NCI-H526 treated with DMSO at 0.1 percent for 48 hours (cell line): Measurements from ENCODE around the gene METTL17.
A peak's percentile ranks its signal among the peaks of the same experiment; 100 is the strongest.
"Not testable (repeated sequence)": the region's sequence is repeated elsewhere in the genome, so short reads cannot be mapped to it uniquely, and the experiment has no call there.

Source experiments
- DNase-seq: peaks from one replicate; lab custom pipeline; 2025; lab: John Stamatoyannopoulos, UW

METTL17 gene

DNA sequence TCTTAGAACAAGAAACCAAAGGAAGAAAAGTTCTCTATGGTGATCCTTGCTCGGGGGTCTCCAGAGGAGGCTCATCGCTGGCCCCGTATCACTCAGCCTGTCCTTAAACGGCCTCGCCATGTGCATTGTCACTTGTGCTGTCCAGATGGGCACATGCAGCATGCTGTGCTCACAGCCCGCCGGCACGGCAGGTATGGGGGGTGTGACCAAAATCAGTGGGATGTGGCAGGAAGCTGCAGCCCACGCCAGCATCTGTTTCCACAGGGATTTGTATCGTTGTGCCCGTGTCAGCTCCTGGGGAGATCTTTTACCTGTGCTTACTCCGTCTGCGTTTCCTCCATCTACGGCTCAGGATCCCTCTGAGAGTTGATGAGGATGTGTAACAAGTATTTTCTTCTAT lies 6.7 kb downstream of the METTL17 start:
- DNase-seq, result no peak

DNA sequence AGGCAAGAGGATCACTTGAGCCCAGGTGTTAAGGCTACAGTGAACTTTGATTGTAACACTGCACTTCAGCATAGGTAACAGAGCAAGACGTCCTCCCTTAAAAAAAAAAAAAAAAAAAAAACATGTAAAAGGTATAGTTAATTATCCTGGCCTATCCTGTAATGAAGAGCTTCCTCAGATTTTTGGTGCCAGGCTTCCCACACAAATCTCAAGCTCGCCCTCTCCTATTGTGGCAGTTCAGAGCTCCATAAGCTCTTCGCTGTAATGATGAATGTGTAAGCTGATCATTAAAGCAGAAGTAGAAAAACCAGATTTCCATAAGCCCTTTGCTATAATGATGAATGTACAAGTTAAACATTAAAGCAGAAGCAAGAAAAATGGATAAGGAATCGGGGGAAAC lies 7.3 kb downstream of the METTL17 start:
- no peak for DNase-seq

DNA sequence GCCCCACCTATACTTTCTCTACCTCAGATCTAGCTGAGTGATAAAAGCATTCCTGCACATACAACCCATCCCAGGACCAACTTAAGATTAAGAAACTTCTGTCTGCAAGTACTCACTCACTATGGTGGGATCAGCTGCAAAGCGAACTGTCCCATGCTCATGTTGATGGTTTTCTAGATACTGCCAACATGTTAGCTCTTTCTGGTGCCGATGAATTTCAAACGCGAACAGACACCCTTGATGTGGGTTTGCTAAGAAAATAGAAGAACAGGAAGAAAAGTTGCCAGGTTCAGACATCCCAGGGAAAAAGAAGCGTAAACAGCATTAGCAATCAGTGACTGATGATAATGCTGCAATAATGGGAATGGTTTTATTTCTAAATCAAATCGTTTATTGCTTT lies 7.8 kb downstream of the METTL17 start:
- no peak for DNase-seq

DNA sequence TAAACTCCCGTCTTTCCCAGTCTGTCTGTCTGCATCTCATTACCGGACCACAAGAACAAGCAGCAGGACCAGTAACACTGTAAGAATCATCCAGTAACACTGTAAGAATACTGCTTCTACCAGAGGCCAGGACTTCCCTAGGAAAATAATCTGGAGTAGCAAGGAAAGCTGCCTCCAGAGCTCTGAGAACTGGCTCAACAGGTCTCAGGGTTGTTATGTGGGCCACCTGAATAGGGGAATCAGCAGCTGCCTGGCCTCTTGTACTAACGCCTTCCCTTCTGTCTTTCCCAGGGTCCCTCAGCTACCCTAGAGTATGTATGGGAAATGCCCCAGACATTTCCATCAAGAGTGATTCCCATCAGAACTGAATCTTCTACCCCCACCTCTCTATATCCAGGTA lies 8.4 kb downstream of the METTL17 start:
- DNase-seq, result no peak

DNA sequence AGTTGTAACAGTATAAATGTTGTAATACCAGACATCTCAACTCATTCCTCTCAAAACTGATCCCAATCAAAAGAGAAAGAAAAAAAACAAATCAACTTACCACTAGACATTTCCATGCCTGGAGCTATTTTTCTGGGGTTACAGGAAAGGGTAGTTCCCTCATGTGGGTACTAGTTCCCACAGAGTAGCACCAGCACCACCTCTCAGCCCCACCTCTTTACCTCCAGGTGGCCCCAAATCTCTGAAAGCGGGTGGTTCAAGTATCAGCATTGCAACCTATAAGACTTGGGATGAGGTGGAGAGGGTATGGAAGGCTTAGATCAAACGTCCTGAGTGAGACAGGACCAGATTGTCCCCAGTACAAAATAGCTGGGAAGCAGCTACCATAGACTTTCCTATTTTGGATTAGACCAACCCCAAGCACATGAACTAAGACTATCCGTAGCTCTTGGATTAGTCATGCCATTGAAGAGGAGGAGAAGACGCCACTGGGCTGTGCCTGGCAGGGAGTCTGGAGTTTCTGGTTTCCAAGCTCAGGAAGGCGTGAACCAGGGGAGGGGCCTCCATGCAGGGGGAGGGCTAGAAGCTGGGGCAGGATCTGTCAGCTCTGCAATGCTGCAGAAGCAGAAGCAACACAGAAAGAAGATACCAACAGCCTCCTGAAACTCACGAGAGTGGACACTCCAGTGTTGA lies 9.0 kb downstream of the METTL17 start, which contains the start of gene SLC39A2:
SLC39A2 (plus strand) TSS at position 620 of the 693 bp plus-strand sequence. CDS start 154 bp downstream, outside the sequence.
- no peak for DNase-seq

DNA sequence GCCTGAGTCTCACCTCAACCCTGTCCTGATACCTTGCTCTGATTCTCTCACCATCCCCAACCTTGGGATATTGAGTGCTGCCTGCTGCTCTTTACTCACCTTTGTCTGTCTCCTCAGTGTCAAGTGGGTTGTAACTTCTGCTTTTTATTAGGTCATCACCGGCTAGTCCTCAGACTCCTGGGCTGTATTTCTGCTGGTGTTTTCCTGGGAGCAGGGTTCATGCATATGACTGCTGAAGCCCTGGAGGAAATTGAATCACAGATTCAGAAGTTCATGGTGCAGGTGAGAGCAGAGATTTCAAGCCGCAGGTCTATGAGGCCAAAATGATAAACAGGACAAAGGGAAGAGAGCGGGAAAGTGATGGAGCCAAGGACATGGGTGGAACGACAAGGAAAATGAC lies 9.8 kb downstream of the METTL17 start:
- no peak for DNase-seq

DNA sequence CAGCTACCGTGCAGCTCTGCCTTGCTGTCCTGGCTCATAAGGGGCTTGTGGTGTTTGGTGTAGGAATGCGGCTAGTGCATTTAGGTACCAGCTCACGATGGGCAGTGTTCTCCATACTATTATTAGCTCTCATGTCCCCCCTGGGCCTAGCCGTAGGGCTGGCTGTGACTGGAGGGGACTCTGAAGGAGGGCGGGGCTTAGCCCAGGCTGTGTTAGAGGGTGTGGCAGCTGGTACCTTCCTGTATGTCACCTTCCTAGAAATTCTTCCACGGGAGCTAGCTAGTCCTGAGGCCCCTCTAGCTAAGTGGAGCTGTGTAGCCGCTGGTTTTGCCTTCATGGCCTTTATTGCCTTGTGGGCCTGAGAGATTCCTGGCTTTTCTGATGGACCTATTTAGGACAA lies 11.4 kb downstream of the METTL17 start:
- DNase-seq, result no peak

DNA sequence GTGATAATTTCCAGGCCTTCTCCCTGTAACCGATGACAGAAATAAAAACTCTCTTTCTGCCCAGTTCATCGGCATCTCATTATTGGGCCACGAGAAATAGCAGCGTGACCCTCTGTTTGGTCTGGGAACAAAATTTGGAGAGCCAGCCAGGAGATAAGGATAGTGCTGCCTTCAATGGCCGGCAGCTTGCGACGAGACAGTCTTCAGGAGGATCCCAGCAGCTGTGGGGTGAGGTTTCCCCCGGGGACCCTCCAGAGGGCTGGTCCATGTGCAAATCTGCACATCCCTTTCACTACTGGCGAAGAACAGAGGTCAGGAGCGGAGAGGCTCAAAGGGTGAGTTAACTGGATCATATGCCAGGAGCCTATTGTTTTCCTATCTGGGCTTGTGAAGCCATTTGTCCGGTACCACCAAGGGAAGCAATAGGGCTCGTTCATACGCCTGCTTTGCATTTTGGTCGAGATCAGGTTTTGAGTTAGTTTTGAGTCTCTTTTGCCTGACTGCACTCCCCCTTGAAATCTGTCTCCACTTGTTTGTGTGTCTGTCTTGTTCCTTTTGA lies 14.1 kb downstream of the METTL17 start:
- DNase-seq, result no peak

DNA sequence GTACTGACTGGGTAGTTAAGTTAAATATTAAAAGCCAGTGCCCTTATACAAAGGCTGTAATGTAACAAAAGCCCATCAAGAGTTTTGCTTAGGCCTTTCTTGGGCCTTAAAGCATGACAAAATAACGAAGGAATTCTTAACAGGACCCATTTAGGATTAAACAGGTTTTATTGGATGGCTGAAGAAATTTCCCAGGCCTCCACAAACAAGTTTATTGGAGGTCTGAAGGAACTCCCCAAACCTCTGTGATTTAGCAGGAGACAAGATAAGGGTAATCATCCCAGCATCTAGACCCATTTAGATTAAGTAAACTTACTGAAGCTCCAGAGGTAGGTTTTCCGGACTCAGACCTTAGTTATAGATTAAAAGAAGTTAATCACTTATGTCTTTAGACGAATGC lies 19.9 kb downstream of the METTL17 start:
- not testable (repeated sequence) for DNase-seq

DNA sequence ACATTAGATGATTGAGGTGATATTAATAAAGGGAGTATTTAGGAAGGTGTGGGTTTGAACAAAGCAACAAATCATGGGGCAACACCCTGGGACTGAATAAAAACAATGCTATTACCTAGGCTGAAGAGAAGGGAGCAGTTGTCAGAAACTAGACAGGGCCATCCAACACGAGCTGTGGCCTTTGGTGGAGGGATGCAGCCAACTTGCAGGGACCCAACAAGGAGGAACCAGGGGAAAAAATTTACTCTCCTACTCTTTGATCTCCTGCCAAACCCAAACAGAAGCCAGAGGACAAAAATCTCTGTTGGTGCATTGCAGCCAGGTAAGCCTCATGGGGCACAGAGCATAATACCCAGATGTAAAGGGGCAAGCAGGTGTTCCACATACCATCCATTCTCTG lies 21.4 kb downstream of the METTL17 start:
- no peak for DNase-seq

DNA sequence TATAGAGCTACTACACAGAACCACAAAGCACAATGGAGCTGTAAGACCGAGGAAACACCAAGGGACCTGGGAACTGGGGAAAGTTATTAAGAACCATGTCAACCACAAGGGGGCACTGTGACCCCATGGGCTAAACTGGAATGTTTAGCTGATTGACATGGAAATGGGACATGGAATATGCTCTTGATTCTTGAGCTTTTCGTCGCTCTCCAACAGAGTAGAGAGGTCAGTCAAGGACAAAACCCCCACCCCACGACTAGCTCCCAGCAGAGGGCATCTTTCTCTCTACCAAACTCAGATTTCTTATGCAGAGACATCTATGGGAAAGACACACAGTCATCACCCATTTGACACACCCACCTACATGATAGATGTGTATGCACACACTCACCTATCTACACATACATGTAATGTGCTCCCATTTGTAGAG lies 25.0 kb downstream of the METTL17 start:
- peak; percentile 57 for DNase-seq

DNA sequence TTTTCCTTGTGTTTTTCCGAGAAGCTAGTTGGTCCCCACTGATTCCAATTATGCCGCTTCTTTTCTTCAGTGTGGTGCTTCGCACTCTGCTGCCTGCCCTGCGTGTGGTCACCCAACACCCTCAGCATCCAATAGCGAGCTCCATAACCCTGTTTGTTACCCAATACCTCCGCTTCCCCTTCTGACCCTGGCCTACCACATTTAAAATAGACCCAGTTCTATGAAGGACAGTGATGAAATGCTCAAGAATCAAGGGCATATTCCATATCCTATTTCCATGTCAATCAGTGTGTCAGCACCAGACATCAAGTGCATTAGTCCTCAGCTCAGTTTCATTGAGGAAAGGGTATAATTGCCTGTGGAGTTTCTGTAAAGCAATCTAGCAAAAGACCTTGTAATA lies 25.5 kb downstream of the METTL17 start:
- DNase-seq, result no peak

DNA sequence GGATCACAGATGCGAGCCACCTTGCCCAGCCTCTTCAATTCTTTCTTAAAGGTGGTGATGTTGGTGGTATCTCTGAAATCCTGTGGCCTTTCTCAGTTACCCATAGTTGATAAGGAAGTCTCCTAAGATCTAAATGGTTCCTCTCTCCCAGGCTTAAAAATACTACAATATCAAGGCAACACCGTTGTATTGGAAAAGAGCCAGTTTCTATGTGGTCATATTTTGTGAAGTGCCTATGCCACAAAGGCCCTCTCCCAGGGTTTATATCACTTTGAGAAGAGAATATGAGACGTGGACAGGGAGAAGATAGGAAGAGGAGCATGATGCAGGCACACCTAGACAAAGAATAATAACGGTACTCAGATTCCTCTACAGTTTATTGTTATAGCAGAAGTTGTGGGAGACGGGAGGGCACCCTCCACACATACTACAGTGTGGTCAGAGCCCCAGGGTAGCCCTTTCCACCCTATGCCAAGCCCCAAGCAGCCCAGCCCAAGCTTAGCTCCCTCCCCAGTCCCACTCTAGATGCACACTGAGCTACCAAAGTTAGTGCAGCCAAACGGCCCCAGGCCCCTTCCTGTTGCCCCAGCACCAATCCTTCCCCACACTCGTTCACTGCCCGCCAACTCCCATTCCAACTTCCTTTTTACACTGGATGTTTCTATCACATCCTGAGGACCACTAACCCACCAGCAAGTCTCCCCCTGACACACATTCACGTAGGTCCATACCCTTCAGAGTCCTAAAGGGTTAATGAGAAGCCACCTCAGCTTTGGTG lies 26.8 kb downstream of the METTL17 start:
- DNase-seq, result no peak

DNA sequence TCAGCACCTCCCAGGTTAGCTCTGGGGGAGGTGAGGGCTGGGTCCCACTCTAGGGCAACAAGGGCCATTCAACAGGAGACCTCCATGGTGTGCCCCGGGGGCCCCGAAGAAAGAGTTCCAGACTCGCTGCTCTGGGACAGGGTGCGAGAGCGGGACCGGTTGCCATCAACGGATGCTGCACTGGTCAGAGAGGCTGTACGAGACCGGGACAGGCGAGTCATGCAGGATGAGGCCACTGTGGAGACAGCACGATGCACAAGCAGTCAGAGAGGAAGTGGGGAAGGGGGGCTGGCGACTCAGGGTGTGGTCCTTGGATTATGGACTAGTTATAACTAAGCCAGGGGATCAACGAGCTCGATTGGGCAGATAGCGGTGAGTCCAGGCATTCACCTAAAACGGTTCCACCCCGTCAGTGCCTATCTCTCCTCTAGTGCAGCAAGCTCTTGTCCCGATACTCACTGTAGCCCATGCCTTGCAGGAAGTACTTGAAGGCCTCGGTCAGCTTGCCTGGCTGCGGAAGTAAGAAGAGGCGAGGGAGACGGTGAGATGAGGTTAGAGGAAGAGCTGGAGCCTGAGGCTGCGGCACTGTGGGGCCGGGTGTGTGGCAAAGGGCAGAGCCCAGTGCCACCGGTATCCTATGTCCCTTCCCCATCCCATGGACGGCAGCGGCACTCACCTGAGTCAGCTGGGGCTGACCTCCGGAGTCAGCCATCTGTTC lies 27.9 kb downstream of the METTL17 start:
- no peak for DNase-seq

DNA sequence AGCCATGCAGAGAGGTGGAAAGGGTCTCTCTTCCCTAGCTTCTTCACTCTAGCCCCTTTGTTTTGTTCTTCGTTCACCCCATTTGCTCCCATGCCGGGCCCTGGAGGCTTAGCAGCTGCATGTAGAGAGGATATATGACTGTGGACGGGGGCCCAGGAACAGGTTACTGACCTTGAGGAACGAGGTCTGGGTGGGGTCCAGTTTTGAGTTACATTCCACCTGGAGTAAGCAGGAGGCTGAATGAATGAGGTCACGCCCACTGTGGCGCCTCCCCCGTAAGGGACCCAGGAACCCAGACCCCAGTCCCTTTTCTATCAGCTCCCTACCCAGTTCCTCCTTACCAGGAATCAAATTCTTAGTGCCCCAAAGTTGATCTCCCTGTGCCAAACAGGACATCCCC lies 28.5 kb downstream of the METTL17 start:
- no peak for DNase-seq

DNA sequence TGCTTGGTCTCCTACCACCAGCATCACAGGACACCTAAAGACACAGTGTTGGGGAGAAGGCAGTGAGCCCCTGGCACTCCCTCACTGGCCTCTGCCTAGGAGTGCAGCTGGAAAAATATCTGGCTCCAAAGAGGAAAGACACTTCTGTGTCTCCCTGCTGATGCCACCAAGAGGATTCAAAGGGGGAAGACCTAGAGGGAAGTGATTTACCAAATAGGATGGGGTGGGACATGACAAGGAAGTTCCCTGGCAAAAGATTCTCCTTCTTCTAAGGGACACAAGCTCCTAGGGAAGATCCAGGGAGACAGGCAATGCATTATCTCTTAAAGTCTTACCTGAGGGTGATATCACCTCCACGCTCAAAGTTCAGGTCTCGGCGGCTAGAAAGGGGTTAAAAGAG lies 29.0 kb downstream of the METTL17 start:
- no peak for DNase-seq

DNA sequence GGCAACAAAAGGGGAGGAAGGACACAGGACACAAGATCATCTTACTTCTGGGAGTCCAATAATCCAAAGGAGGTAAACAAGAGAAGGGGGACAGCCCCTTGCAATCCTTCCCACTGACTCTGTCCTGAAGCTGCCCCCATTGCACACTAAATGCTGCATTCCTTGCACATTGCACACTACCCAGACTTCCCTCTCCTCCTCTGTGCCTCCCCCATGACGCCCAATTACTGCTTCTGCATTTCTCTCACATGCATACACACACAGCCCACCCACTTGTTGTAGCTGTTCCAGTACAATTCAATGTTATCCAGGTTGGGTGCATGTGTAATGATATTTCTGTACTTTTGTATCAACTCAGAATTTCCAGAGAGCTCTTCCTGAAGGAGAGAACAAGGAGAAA lies 29.6 kb downstream of the METTL17 start:
- no peak for DNase-seq

DNA sequence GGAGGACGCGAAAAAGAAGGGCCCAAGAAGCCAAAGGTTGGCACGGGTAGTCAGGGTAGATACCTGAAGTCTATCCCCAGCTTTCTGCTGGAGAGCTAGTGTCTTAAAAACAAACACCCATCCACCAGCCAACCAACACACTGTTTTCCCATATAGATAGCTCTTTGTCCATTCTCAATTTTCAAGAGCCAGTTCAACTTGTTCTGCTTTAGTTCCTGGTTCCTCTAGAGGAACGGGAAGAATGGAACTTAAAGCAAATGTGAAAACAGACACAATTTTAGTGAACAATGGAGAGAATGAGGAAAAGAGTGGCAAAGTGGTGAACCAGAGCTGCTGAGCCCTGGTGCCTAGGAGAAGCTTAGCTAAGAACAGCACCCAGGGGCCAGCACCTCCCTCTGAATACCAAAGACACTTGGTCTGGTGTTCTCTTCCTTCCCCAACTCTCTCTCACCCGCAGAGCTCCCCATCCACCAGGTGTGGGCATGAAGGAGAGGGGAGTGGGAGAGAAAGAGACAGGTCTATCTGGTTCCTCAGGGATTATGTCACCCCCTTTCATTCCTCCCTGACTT lies 31.3 kb downstream of the METTL17 start:
- no peak for DNase-seq

DNA sequence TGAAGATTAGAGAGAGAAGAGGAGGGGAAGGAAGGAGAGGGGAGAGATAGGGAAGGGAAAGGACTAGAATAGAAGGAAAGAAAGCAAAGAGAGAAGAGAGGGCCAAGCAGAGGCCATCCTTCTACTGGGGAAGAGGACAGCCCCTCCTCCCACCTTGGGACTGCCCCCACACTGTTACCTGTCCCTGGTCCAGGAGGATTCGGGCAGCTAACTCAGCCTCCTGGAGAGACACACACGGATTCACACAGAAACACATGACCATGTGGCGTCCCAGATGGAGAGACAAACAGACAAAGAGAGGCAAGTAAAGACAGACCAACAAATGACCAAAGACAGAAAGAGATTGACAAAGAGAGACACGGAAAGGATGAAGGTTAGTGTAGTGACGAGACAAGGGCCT lies 32.9 kb downstream of the METTL17 start:
- no peak for DNase-seq

DNA sequence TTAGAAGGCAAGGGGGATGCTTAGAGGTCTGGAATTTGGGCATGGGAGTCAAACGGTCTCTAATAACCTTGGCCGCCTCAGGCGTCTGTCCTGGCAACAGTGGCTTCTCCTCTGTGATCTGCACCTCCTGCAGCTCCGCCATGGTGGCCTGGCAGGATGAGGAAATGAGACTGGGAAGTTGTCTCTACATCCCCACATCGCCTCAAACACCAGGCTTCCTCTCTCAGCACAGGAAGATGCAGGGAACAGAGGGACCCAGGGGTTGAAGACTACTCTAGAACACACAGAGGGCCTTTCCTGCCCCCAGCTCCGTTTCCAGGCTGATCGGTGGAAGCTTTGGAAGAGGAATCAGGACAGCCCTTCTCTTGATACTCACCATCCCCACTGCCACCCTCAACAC lies 33.4 kb downstream of the METTL17 start:
- DNase-seq, result no peak

DNA sequence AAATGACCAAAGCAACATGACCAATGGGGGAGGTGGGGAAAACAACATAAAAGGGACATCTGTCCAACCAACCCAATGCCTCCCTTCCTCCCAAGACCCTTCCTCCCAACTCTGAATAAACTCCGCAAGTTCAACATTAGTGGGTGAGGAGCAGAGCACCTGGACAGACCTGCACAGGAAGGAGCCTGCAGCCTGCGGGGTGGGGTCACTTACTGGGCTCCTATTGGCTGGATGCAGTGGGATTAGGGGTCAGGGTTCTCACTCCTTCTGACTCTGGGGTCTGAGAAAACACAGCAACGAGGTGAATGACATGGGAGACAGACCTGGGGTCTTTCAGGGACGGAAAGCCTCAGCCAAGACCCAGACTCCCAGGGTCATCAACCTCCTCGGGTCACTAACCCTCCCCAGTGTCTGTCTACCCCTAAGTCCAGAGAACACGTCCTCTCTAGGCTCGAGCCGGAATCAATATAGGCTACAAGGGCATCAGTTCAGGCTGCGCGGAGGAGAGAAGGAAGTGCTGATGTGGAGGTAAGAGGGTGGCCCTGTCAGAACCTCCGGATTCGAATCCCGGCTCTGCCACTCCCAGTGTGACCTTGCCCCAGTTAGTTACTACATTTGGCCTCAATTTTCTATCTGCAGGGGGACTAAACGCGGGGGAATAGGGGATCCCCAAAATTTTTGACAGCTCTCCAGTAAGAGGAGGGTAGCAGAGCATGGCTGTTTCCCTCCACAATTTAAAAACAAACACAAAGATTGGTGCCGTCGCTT lies 34.2 kb downstream of the METTL17 start:
- DNase-seq, result no peak
